AG10803 (cell line): ENCODE measurements around the gene CDHR2.

ENCODE experiments used
- DNase-seq: peaks from one replicate; pipeline ENCODE4 v3.0.0; 2010; ENCODE audit warnings: low read depth
- H3K4me3 ChIP-seq: 2 replicates; pipeline ENCODE4 v1.5.1; 2011; ENCODE audit warnings: mild to moderate bottlenecking, low read length, control low read depth
- CTCF ChIP-seq: conservative IDR thresholded peaks from 2 replicates; pipeline ENCODE4 v1.5.1; 2011; ENCODE audit warnings: mild to moderate bottlenecking, low read length, control low read depth, inconsistent platforms

CDHR2 gene

GRCh38 chr5:176513788-176514187 is 35.4 kb upstream of the CDHR2 start:
- TF ChIP-seq CTCF, result no peak
- DNase-seq, result no peak
- H3K4me3 ChIP-seq, result no peak overlapping the region

DNA sequence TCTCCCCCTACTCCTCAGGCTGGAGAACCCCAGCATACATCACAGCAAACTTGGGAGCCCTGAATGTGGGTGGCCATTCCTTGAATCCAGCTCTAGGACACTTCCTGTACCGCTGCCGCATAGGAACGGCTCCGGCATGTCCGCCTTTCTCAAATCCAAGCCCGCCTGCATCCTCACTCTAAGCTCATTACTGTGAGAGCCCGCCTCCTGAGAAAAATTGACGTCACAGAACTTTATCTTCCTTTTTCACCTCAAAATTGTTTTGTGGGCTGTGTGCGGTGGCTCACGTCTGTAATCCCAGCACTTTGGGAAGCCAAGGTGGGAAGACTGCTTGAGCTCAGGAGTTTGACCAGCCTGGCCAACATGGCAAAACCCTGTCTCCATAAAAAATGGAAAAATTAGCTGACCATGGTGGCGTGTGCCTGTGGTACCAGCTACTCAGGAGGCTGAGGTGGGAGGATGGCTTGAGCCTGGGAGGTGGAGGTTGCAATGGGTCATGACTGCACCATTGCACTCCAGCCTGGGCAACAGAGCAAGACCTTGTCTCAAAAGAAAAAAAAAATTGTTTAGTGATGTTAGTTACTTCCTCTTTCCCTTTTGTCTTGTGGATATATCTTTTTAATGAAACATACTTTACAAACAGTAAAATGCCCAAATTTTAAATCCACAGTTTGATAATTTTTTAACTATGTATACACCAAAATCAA is 34.7 kb upstream of the CDHR2 start:
- DNase-seq, result no peak

GRCh38 chr5:176515396-176515795 is 33.7 kb upstream of the CDHR2 start:
- DNase-seq, result no peak
- TF ChIP-seq CTCF, result no peak

More for the DNA sequence above, 34.7 kb upstream of the CDHR2 start:
- no peak overlapping the region for H3K4me3 ChIP-seq
- TF ChIP-seq CTCF, result no peak

GRCh38 chr5:176517053-176517661 is 32.0 kb upstream of the CDHR2 start:
- TF ChIP-seq CTCF, result no peak
- no peak overlapping the region for H3K4me3 ChIP-seq
- DNase-seq, result no peak

More at GRCh38 chr5:176515396-176515795, 33.7 kb upstream of the CDHR2 start:
- H3K4me3 ChIP-seq, result no peak overlapping the region

- no peak overlapping the region for H3K4me3 ChIP-seq
- no peak for TF ChIP-seq CTCF
- DNase-seq, result no peak
Measured at GRCh38 chr5:176519810-176520720, 29.1 kb upstream of the CDHR2 start.

DNA sequence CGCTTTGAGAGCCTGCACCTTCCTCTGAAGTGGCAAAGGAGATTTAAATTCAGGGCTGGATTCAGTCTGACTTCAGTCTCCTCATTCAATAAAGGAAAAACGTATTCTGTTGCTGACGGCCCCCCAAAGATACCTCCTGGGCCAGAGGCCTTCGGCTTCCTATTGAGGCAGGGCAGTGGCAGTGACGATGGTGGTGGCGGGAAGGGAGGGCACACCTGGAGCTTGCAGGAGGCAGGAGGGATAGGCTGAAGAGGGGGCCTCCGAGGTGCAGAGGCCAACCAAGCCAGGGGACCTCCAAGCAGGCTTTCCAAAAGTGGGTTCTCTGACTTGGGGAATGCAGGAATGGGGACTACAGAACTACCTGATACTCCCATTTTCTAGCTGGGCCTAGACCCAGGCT is 27.9 kb upstream of the CDHR2 start:
- DNase-seq, result no peak
- H3K4me3 ChIP-seq, result no peak overlapping the region
- no peak for TF ChIP-seq CTCF
